Neural cell (in vitro differentiated cells): ENCODE data around the gene KCNJ12. TPM values are rescaled to one million over a fixed set of nuclear protein-coding genes. Genes with fewer than 3 reads are reported as not detected.
"Not testable (repeated sequence)": the region's sequence is repeated elsewhere in the genome, so short reads cannot be mapped to it uniquely, and the experiment has no call there.

Experiments used
- H2AFZ ChIP-seq: fragments of 200-600, 300-800 bp; sonication (generic), shearing (Covaris generic); 2 replicates; pipeline ENCODE4 v1.6.0; 2014; ENCODE audit warnings: low read depth, mild to moderate bottlenecking, antibody characterized with exemption, low read length, moderate library complexity
- H3F3A ChIP-seq: fragments of 200-600 bp; shearing (Covaris generic); 2 replicates; pipeline ENCODE4 v1.6.1; 2016; ENCODE audit warnings: mild to moderate bottlenecking, moderate library complexity, mixed read lengths, antibody characterized with exemption, low read length; ENCODE audit not compliant: insufficient read depth, poor library complexity, severe bottlenecking
- H3K27ac ChIP-seq: fragments of 200-600, 300-800 bp; sonication (generic), shearing (Covaris generic); 2 replicates; pipeline ENCODE4 v1.5.1; 2014; ENCODE audit warnings: mild to moderate bottlenecking, low read length, moderate library complexity
- H3K27me3 ChIP-seq: fragments of 300-800, 200-600 bp; sonication (generic), shearing (Covaris generic); 2 replicates; pipeline ENCODE4 v1.6.0; 2014; ENCODE audit warnings: mild to moderate bottlenecking, low read depth, low read length, moderate library complexity; ENCODE audit not compliant: insufficient read depth
- H3K36me3 ChIP-seq: fragments of 300-800, 200-600 bp; sonication (generic), shearing (Covaris generic); 2 replicates; pipeline ENCODE4 v1.5.1; 2014; ENCODE audit warnings: mild to moderate bottlenecking, antibody characterized with exemption, low read length, moderate library complexity; ENCODE audit not compliant: insufficient read depth
- H3K4me2 ChIP-seq: fragments of 300-800, 200-600 bp; sonication (generic), shearing (Covaris generic); 2 replicates; pipeline ENCODE4 v1.6.0; 2014; ENCODE audit warnings: mild to moderate bottlenecking, low read length
- H3K4me3 ChIP-seq: fragments of 300-800, 200-600 bp; sonication (generic), shearing (Covaris generic); 2 replicates; pipeline ENCODE4 v1.5.1; 2014; ENCODE audit warnings: mild to moderate bottlenecking, low read length, moderate library complexity
- H3K79me2 ChIP-seq: fragments of 200-600 bp; shearing (Covaris generic); replicated peaks from 2 replicates; pipeline ENCODE4 v1.6.0; 2014; ENCODE audit warnings: mild to moderate bottlenecking, low read length, moderate library complexity; ENCODE audit not compliant: insufficient read depth
- H3K9ac ChIP-seq: fragments of 300-800, 200-600 bp; sonication (generic), shearing (Covaris generic); 2 replicates; pipeline ENCODE4 v1.6.1; 2016; ENCODE audit warnings: mild to moderate bottlenecking, low read length, mixed read lengths
- H3K9me2 ChIP-seq: fragments of 200-600 bp; shearing (Covaris generic); 2 replicates; pipeline ENCODE4 v1.6.1; 2016; ENCODE audit warnings: mild to moderate bottlenecking, low read length, mixed read lengths; ENCODE audit not compliant: insufficient read depth
- H3K9me3 ChIP-seq: fragments of 200-600, 300-800 bp; sonication (generic), shearing (Covaris generic); 2 replicates; pipeline ENCODE4 v1.6.1; 2016; ENCODE audit warnings: mild to moderate bottlenecking, mixed run types, low read length, moderate library complexity, mixed read lengths
- H4K20me1 ChIP-seq: fragments of 200-600 bp; shearing (Covaris generic); 2 replicates; pipeline ENCODE4 v1.6.1; 2016; ENCODE audit warnings: mild to moderate bottlenecking, mixed run types; ENCODE audit not compliant: insufficient read depth
- CTCF ChIP-seq: fragments of 450-650 bp; IDR thresholded peaks from 2 replicates; pipeline ENCODE4 v1.5.1; 2014; ENCODE audit warnings: antibody characterized with exemption, mild to moderate bottlenecking, moderate library complexity; ENCODE audit not compliant: poor library complexity, severe bottlenecking
- EP300 ChIP-seq: fragments of 450-650 bp; conservative IDR thresholded peaks from 2 replicates; pipeline ENCODE4 v1.6.1; 2014; ENCODE audit warnings: antibody characterized with exemption, mild to moderate bottlenecking, moderate library complexity; ENCODE audit not compliant: poor library complexity, severe bottlenecking
- EZH2 ChIP-seq: fragments of 200-600, 300-800 bp; shearing (Covaris generic), sonication (generic); IDR thresholded peaks from 2 replicates; pipeline ENCODE4 v1.6.1; 2014; ENCODE audit warnings: antibody characterized with exemption, low read length, borderline replicate concordance, mild to moderate bottlenecking; ENCODE audit not compliant: insufficient read depth, poor library complexity, severe bottlenecking
- MXI1 ChIP-seq: fragments of 450-650 bp; conservative IDR thresholded peaks from 2 replicates; pipeline ENCODE4 v1.6.1; 2014; ENCODE audit warnings: antibody characterized with exemption, mild to moderate bottlenecking; ENCODE audit not compliant: poor library complexity, severe bottlenecking
- RAD21 ChIP-seq: fragments of 450-650 bp; conservative IDR thresholded peaks from 2 replicates; pipeline ENCODE4 v1.6.1; 2014; ENCODE audit warnings: antibody characterized with exemption, mild to moderate bottlenecking, moderate library complexity
- REST ChIP-seq: IDR thresholded peaks from 2 replicates; pipeline ENCODE4 v1.6.1; 2012; ENCODE audit warnings: borderline replicate concordance
- SMC3 ChIP-seq: fragments of 450-650 bp; conservative IDR thresholded peaks from 2 replicates; pipeline ENCODE4 v1.6.1; 2014; ENCODE audit warnings: antibody characterized with exemption, mild to moderate bottlenecking, moderate library complexity; ENCODE audit not compliant: poor library complexity
- TAF1 ChIP-seq: IDR thresholded peaks from 2 replicates; pipeline ENCODE4 v1.6.1; 2012; ENCODE audit warnings: low read depth
- polyA plus RNA-seq: library from polyadenylated mRNA; depleted of rRNA; stranded (reverse); fragments of >200 nt; gene quantifications from 2 replicates; pipeline ENCODE4 v1.2.3, GENCODE V29; 2014

KCNJ12 gene
- polyA plus RNA-seq, 1 donor from 2014 or later, result 1.3 TPM

- not testable (repeated sequence) for H2AFZ ChIP-seq, H3K36me3 ChIP-seq, H3K4me2 ChIP-seq, H3K9ac ChIP-seq, H3K27me3 ChIP-seq, H3K27ac ChIP-seq, H4K20me1 ChIP-seq, H3K9me3 ChIP-seq, H3K9me2 ChIP-seq, H3F3A ChIP-seq, H3K79me2 ChIP-seq, H3K4me3 ChIP-seq
These were observed 47.0 kb downstream of the KCNJ12 start for GRCh38 chr17:21423190-21423493.

GRCh38 chr17:21424697-21425096, 48.5 kb downstream of the KCNJ12 start:
- H3K79me2 ChIP-seq, H3K9ac ChIP-seq, H3K36me3 ChIP-seq, H3K27me3 ChIP-seq, H2AFZ ChIP-seq, H3K4me3 ChIP-seq, H4K20me1 ChIP-seq, H3K4me2 ChIP-seq, H3K9me3 ChIP-seq, H3F3A ChIP-seq, H3K9me2 ChIP-seq, H3K27ac ChIP-seq: not testable (repeated sequence)

- Histone ChIP-seq H3K27ac (no peak overlapping the region), H3F3A (no peaks in the 10 kb centered on the region), H4K20me1 (no peaks in the 10 kb centered on the region), H3K36me3 (no peaks in the 10 kb centered on the region), H3K4me3 (no peak overlapping the region), H2AFZ (no peak overlapping the region), H3K4me2 (no peak overlapping the region), H3K9me3 (no peaks in the 10 kb centered on the region), H3K27me3 (no peaks in the 10 kb centered on the region), H3K9ac (no peak overlapping the region), H3K9me2 (no peaks in the 10 kb centered on the region), H3K79me2 (no peaks in the 10 kb centered on the region)
- TF ChIP-seq EZH2, result no peak
- TF ChIP-seq SMC3, result no peak
- TF ChIP-seq MXI1, result no peak
- no peak for TF ChIP-seq RAD21
- TF ChIP-seq CTCF, result no peak
These were observed 49.2 kb downstream of the KCNJ12 start for GRCh38 chr17:21425321-21425720.

GRCh38 chr17:21425736-21426135, 49.6 kb downstream of the KCNJ12 start:
- no peaks in the 10 kb centered on the region for H4K20me1 ChIP-seq
- H3K9ac ChIP-seq, result no peak overlapping the region
- H2AFZ ChIP-seq, result no peak overlapping the region
- no peaks in the 10 kb centered on the region for H3F3A ChIP-seq
- H3K27ac ChIP-seq, result no peak overlapping the region
- no peaks in the 10 kb centered on the region for H3K36me3 ChIP-seq
- no peaks in the 10 kb centered on the region for H3K79me2 ChIP-seq
- no peaks in the 10 kb centered on the region for H3K27me3 ChIP-seq
- H3K9me3 ChIP-seq, result no peaks in the 10 kb centered on the region
- no peak overlapping the region for H3K4me3 ChIP-seq
- no peaks in the 10 kb centered on the region for H3K9me2 ChIP-seq
- no peak for TF ChIP-seq SMC3
- no peak for TF ChIP-seq TAF1
- no peak for TF ChIP-seq CTCF
- no peak for TF ChIP-seq REST
- TF ChIP-seq EP300, result no peak
- no peak overlapping the region for H3K4me2 ChIP-seq

GRCh38 chr17:21426246-21426645, 50.1 kb downstream of the KCNJ12 start:
- H2AFZ ChIP-seq, H3F3A ChIP-seq, H3K4me3 ChIP-seq, H3K9me3 ChIP-seq, H3K9ac ChIP-seq, H3K27ac ChIP-seq, H3K4me2 ChIP-seq, H3K36me3 ChIP-seq, H3K79me2 ChIP-seq, H3K27me3 ChIP-seq, H3K9me2 ChIP-seq, H4K20me1 ChIP-seq: not testable (repeated sequence)
